Endothelial cell of umbilical vein (primary cell): ENCODE measurements around the gene KIAA1755. TPM values are rescaled to one million over a fixed set of nuclear protein-coding genes. Genes with fewer than 3 reads are reported as not detected.

Experiments used
- BruUV-seq: library from RNA; stranded (reverse); fragments of 400-500 nt; replicated peaks from 2 replicates; lab custom pipeline; 2021; lab: Mats Ljungman, UMichigan
- CTCF ChIA-PET: fragments of 300-600, 350-600 bp; sonication (Branson Sonifier 250); formaldehyde crosslinking; loops from one replicate; lab custom pipeline; 2021; ENCODE audit warnings: antibody characterized with exemption, inconsistent platforms; lab: Charles Lee
- POLR2A ChIA-PET: fragments of 300-600, 350-600 bp; sonication (Branson Sonifier 250); formaldehyde crosslinking; loops from one replicate; lab custom pipeline; 2021; ENCODE audit warnings: antibody characterized with exemption, inconsistent platforms; lab: Charles Lee
- DNase-seq: peaks from one replicate; pipeline ENCODE4 v3.0.0-alpha.2; 2011; ENCODE audit warnings: low read depth, low spot score
- FAIRE-seq: peaks from 2 replicates; lab custom pipeline; 2011; peaks lifted over from hg19 to GRCh38; lab: Jason Lieb, UNC
- H2AFZ ChIP-seq: 2 replicates; pipeline ENCODE4 v1.6.0; 2012; ENCODE audit warnings: low read depth, low read length, control low read depth, inconsistent platforms
- H3K27ac ChIP-seq: 2 replicates; pipeline ENCODE4 v1.5.1; 2011; ENCODE audit warnings: low read depth, mild to moderate bottlenecking, control low read depth, low read length, moderate library complexity; ENCODE audit not compliant: insufficient read depth
- H3K27me3 ChIP-seq, 2 experiments: 2 replicates each; pipeline versions ENCODE4 v1.6.0 to v1.6.1; 2011; ENCODE audit warnings: low read length in 2 of 2, mixed read lengths in 1 of 2; ENCODE audit not compliant: control insufficient read depth in 2 of 2, insufficient read depth in 2 of 2
- H3K36me3 ChIP-seq, 2 experiments: 2 replicates in 1 of 2; 3 replicates in 1 of 2; pipeline ENCODE4 v1.5.1; 2011; ENCODE audit warnings: low read length in 2 of 2, mild to moderate bottlenecking in 1 of 2, moderate library complexity in 1 of 2; ENCODE audit not compliant: control insufficient read depth in 2 of 2, insufficient read depth in 2 of 2; ENCODE audit errors: extremely low read depth in 1 of 2
- H3K4me1 ChIP-seq: 3 replicates; pipeline ENCODE4 v1.5.1; 2011; ENCODE audit warnings: mild to moderate bottlenecking, low read length; ENCODE audit not compliant: control insufficient read depth, insufficient read depth; ENCODE audit errors: extremely low read depth
- H3K4me2 ChIP-seq: 2 replicates; pipeline ENCODE4 v1.6.1; 2011; ENCODE audit warnings: low read length, control low read depth, mixed read lengths; ENCODE audit not compliant: insufficient read depth
- H3K4me3 ChIP-seq, 3 experiments: fragments of 200-600 bp in 1 of 3; sonication (generic), shearing (Covaris generic) in 1 of 3; replicated peaks in 1 of 3; 2 replicates each; pipeline ENCODE4 v1.5.1; 2011 to 2016; ENCODE audit warnings: control low read depth in 3 of 3, low read length in 3 of 3, mild to moderate bottlenecking in 2 of 3, inconsistent platforms in 1 of 3, low read depth in 1 of 3, moderate library complexity in 1 of 3; ENCODE audit not compliant: insufficient read depth in 1 of 3
- H3K79me2 ChIP-seq: 2 replicates; pipeline ENCODE4 v1.6.0; 2012; ENCODE audit warnings: low read length, inconsistent platforms; ENCODE audit not compliant: control insufficient read depth, insufficient read depth
- H3K9ac ChIP-seq: replicated peaks from 2 replicates; pipeline ENCODE3; 2011; ENCODE audit warnings: low read length, control low read depth; ENCODE audit not compliant: insufficient read depth; ENCODE audit errors: extremely low read depth
- H3K9me1 ChIP-seq: replicated peaks from 3 replicates; pipeline ENCODE4 v1.6.0; 2011; ENCODE audit warnings: mild to moderate bottlenecking, low read length; ENCODE audit not compliant: control insufficient read depth, insufficient read depth; ENCODE audit errors: extremely low read depth
- H3K9me3 ChIP-seq: replicated peaks from 2 replicates; pipeline ENCODE4 v1.5.1; 2012; ENCODE audit warnings: low read length, inconsistent platforms; ENCODE audit not compliant: control insufficient read depth, insufficient read depth
- H4K20me1 ChIP-seq: replicated peaks from 2 replicates; pipeline ENCODE3; 2011; ENCODE audit warnings: mild to moderate bottlenecking, low read length; ENCODE audit not compliant: control insufficient read depth, insufficient read depth; ENCODE audit errors: extremely low read depth
- CTCF ChIP-seq, 2 donors: IDR thresholded peaks; 1 replicate in 1 of 2; 2 replicates in 1 of 2; pipeline ENCODE4 v1.5.1; 2011; ENCODE audit warnings: low read length in 2 of 2, mild to moderate bottlenecking in 2 of 2, moderate library complexity in 2 of 2, control low read depth in 1 of 2, inconsistent platforms in 1 of 2, low read depth in 1 of 2; ENCODE audit not compliant: insufficient read depth in 1 of 2; ENCODE audit errors: extremely low read depth in 1 of 2
- EZH2 ChIP-seq: IDR thresholded peaks from 2 replicates; pipeline ENCODE4 v1.6.1; 2012; ENCODE audit warnings: borderline replicate concordance, low read depth, mild to moderate bottlenecking, moderate library complexity, low read length, inconsistent platforms; ENCODE audit not compliant: severe bottlenecking
- FOS ChIP-seq: IDR thresholded peaks from 2 replicates; pipeline ENCODE4 v1.6.1; 2011; ENCODE audit warnings: mild to moderate bottlenecking, low read length, moderate library complexity, borderline replicate concordance; ENCODE audit not compliant: insufficient read depth
- GATA2 ChIP-seq: IDR thresholded peaks from 2 replicates; pipeline ENCODE4 v1.7.0; 2011; ENCODE audit warnings: low read depth, mild to moderate bottlenecking, moderate library complexity, mixed read lengths, low read length; ENCODE audit not compliant: insufficient read length, insufficient read depth
- JUN ChIP-seq: IDR thresholded peaks from 2 replicates; pipeline ENCODE4 v1.6.1; 2011; ENCODE audit warnings: borderline replicate concordance, low read depth; ENCODE audit not compliant: insufficient read length, insufficient read depth
- MAX ChIP-seq: IDR thresholded peaks from 2 replicates; pipeline ENCODE4 v1.6.1; 2011; ENCODE audit not compliant: insufficient read depth, insufficient read length
- MYC ChIP-seq: IDR thresholded peaks from one replicate; pipeline ENCODE4 v1.6.1; 2011; ENCODE audit warnings: mild to moderate bottlenecking, low read depth, low read length
- POLR2A ChIP-seq: IDR thresholded peaks from 2 replicates; pipeline ENCODE4 v1.6.1; 2012; ENCODE audit warnings: low read depth, mild to moderate bottlenecking, control low read depth, low read length
- POLR2AphosphoS5 ChIP-seq: IDR thresholded peaks from 2 replicates; pipeline ENCODE4 v1.6.1; 2012; ENCODE audit warnings: low read depth, mild to moderate bottlenecking, control low read depth, low read length, moderate library complexity; ENCODE audit not compliant: insufficient read depth
- dilution Hi-C: fragments of 300-500 bp; cut with MboI; formaldehyde crosslinking; loops from one replicate; pipeline ENCODE4 v1.15.0; 2019; ENCODE audit warnings: low sequenced_read_pairs; ENCODE audit not compliant: extremely low pct_ligation_motif_present
- intact Hi-C: fragments of 100-400 bp; cut with micrococcal nuclease; formaldehyde crosslinking; loops from one replicate; pipeline ENCODE4 v1.10.0; 2022
- polyA plus RNA-seq, 4 experiments: library from polyadenylated mRNA; depleted of rRNA in 3 of 4; stranded (reverse) in 3 of 4; unstranded in 1 of 4; fragments of >200 nt; gene quantifications; 2 replicates each; pipeline versions ENCODE4 v1.2.1 to v1.2.3, GENCODE V29; 2011 to 2012; ENCODE audit warnings: missing spikeins in 1 of 4
- total RNA-seq: library from RNA; stranded (reverse); gene quantifications from 2 replicates; pipeline ENCODE4 v1.2.3, GENCODE V29; 2021

KIAA1755 gene
- total and polyA plus RNA-seq, 2 donors (not counting 3 experiments of a cell fraction or from before 2014, with no cell fraction given) = 0.36 to 0.51 TPM

GRCh38 chr20:38212806-38213606 is 47.5 kb downstream of the KIAA1755 start:
- Histone ChIP-seq H3K27me3 (no peaks in the 10 kb centered on the region), H2AFZ (no peak overlapping the region), H3K36me3 (no peaks in the 10 kb centered on the region), H3K9me1 (no peaks in the 10 kb centered on the region), H3K4me3 (no peak overlapping the region), H3K9ac (no peak overlapping the region), H3K4me2 (no peak overlapping the region), H3K27ac (no peak overlapping the region), H4K20me1 (no peaks in the 10 kb centered on the region), H3K9me3 (no peaks in the 10 kb centered on the region), H3K79me2 (no peaks in the 10 kb centered on the region), H3K4me1 (peaks cover 7% of the 10 kb centered on the region)
- dilution Hi-C loops (no loop called here), intact Hi-C loops (no loop called here)
- ChIA-PET CTCF (interaction anchor here (1.0 to 9.5 kb wide), 6 partner anchors 11 to 649 kb away, joined by 3 to 156 read pairs (median 4); no protein-coding TSS in a partner anchor), POLR2A (interaction anchor here (0.6 kb wide), 1 partner anchor 1786 kb away, joined by 5 read pairs; no protein-coding TSS in a partner anchor)
- BruUV-seq = no TSS peak
- DNase-seq (no peak), FAIRE-seq (no peak)
- no peak for TF ChIP-seq JUN
- no peak for TF ChIP-seq FOS
- TF ChIP-seq POLR2AphosphoS5 = no peak
- TF ChIP-seq POLR2A = no peak
- TF ChIP-seq MAX = no peak
- no peak for TF ChIP-seq CTCF (IDR thresholded peaks at IDR 0.05; ENCODE audit: extremely low read depth in 1 of 2, insufficient read depth in 1 of 2, low read depth in 1 of 2, low read length in 2 of 2)
- no peak for TF ChIP-seq EZH2
- no peak for TF ChIP-seq GATA2
- no peak for TF ChIP-seq MYC
